Loucy (cell line): Measurements from ENCODE around the gene HSF2.

Experiments
- H2AFZ ChIP-seq: fragments of 200-600 bp; sonication (generic); 2 replicates; pipeline ENCODE4 v1.6.0; 2016; ENCODE audit warnings: antibody characterized with exemption, mild to moderate bottlenecking, low read length, moderate library complexity
- H3F3A ChIP-seq: fragments of 200-600 bp; 2 replicates; pipeline ENCODE4 v1.6.0; 2016; ENCODE audit warnings: antibody characterized with exemption, low read depth, mild to moderate bottlenecking
- H3K27me3 ChIP-seq: fragments of 200-600 bp; sonication (generic); 2 replicates; pipeline ENCODE4 v1.6.1; 2014; ENCODE audit warnings: low read length, mild to moderate bottlenecking; ENCODE audit not compliant: insufficient read depth, poor library complexity, severe bottlenecking
- H3K36me3 ChIP-seq: fragments of 200-600 bp; sonication (generic); 2 replicates; pipeline ENCODE4 v1.6.1; 2016; ENCODE audit warnings: low read length; ENCODE audit not compliant: insufficient read depth
- H3K4me1 ChIP-seq: fragments of 200-600 bp; sonication (generic); 2 replicates; pipeline ENCODE4 v1.5.1; 2014; ENCODE audit warnings: low read length, mild to moderate bottlenecking; ENCODE audit not compliant: insufficient read depth, poor library complexity, severe bottlenecking
- H3K4me2 ChIP-seq: fragments of 200-600 bp; sonication (generic); 2 replicates; pipeline ENCODE4 v1.6.0; 2014; ENCODE audit warnings: antibody characterized with exemption, low read length, low read depth, mild to moderate bottlenecking; ENCODE audit not compliant: poor library complexity, severe bottlenecking
- H3K4me3 ChIP-seq: fragments of 200-600 bp; sonication (generic); 2 replicates; pipeline ENCODE4 v1.5.1; 2014; ENCODE audit warnings: low read length, mild to moderate bottlenecking, mixed read lengths; ENCODE audit not compliant: poor library complexity, severe bottlenecking
- H3K79me2 ChIP-seq: fragments of 200-600 bp; sonication (generic); 2 replicates; pipeline ENCODE4 v1.6.1; 2014; ENCODE audit warnings: low read length; ENCODE audit not compliant: insufficient read depth
- H3K9ac ChIP-seq: fragments of 200-600 bp; sonication (generic); 2 replicates; pipeline ENCODE4 v1.6.0; 2014; ENCODE audit warnings: mild to moderate bottlenecking, low read depth, low read length, moderate library complexity; ENCODE audit not compliant: poor library complexity, severe bottlenecking
- H3K9me2 ChIP-seq: fragments of 200-600 bp; sonication (generic); replicated peaks from 2 replicates; pipeline ENCODE4 v1.6.1; 2016; ENCODE audit warnings: low read depth, low read length, mixed read lengths
- H3K9me3 ChIP-seq: fragments of 200-600 bp; sonication (generic); 2 replicates; pipeline ENCODE4 v1.6.1; 2014; ENCODE audit warnings: mild to moderate bottlenecking, antibody characterized with exemption, low read length, low read depth; ENCODE audit not compliant: insufficient read depth
- H4K20me1 ChIP-seq: fragments of 200-600 bp; sonication (generic); 2 replicates; pipeline ENCODE4 v1.6.0; 2014; ENCODE audit warnings: antibody characterized with exemption, low read length, mild to moderate bottlenecking; ENCODE audit not compliant: insufficient read depth, poor library complexity, severe bottlenecking
- CTCF ChIP-seq: fragments of 200-600 bp; sonication (generic); conservative IDR thresholded peaks from 2 replicates; pipeline ENCODE4 v1.5.1; 2014; ENCODE audit warnings: mild to moderate bottlenecking, antibody characterized with exemption, low read length
- EZH2phosphoT487 ChIP-seq: fragments of 200-600 bp; IDR thresholded peaks from 2 replicates; pipeline ENCODE4 v1.6.1; 2018; ENCODE audit warnings: antibody characterized with exemption, mild to moderate bottlenecking, moderate library complexity, borderline replicate concordance

Gene HSF2

GRCh38 chr6:122361314-122361979, 38.0 kb upstream of the HSF2 start:
- Histone ChIP-seq H3K4me2 (no peak overlapping the region), H3K27me3 (no peaks in the 10 kb centered on the region), H3K9me2 (no peaks in the 10 kb centered on the region), H3K4me1 (no peaks in the 10 kb centered on the region), H3K4me3 (no peak overlapping the region), H3K36me3 (no peaks in the 10 kb centered on the region), H3K9ac (no peak overlapping the region), H3K79me2 (no peaks in the 10 kb centered on the region), H4K20me1 (no peaks in the 10 kb centered on the region), H3F3A (no peaks in the 10 kb centered on the region), H2AFZ (no peak overlapping the region), H3K9me3 (no peaks in the 10 kb centered on the region)
- no peak for TF ChIP-seq EZH2phosphoT487
- TF ChIP-seq CTCF, result no peak

GRCh38 chr6:122363769-122364483, 35.5 kb upstream of the HSF2 start:
- no peaks in the 10 kb centered on the region for H3K4me1 ChIP-seq
- H3K4me2 ChIP-seq, result no peak overlapping the region
- H3K4me3 ChIP-seq, result no peak overlapping the region
- no peaks in the 10 kb centered on the region for H3K27me3 ChIP-seq
- no peaks in the 10 kb centered on the region for H3F3A ChIP-seq
- H3K9ac ChIP-seq, result no peak overlapping the region
- no peaks in the 10 kb centered on the region for H3K9me2 ChIP-seq
- TF ChIP-seq EZH2phosphoT487 (no peak), CTCF (no peak)
- H3K9me3 ChIP-seq, result no peaks in the 10 kb centered on the region
- H3K36me3 ChIP-seq, result no peaks in the 10 kb centered on the region
- no peak overlapping the region for H2AFZ ChIP-seq
- H3K79me2 ChIP-seq, result no peaks in the 10 kb centered on the region
- H4K20me1 ChIP-seq, result no peaks in the 10 kb centered on the region

- Histone ChIP-seq H3K4me2 (no peak overlapping the region), H4K20me1 (no peaks in the 10 kb centered on the region), H3K36me3 (no peaks in the 10 kb centered on the region), H3F3A (no peaks in the 10 kb centered on the region), H3K27me3 (no peaks in the 10 kb centered on the region), H3K4me3 (no peak overlapping the region), H2AFZ (no peak overlapping the region), H3K79me2 (no peaks in the 10 kb centered on the region), H3K9ac (no peak overlapping the region), H3K4me1 (no peaks in the 10 kb centered on the region), H3K9me2 (no peaks in the 10 kb centered on the region), H3K9me3 (no peaks in the 10 kb centered on the region)
- TF ChIP-seq EZH2phosphoT487 (no peak), CTCF (no peak)
Measured at GRCh38 chr6:122365775-122366403, 33.6 kb upstream of the HSF2 start.
